Lung (tissue), 12 donors: ENCODE results near the gene KANK4. TPM values are rescaled to one million over a fixed set of nuclear protein-coding genes. Genes with fewer than 3 reads are reported as not detected.

Experiments used
- ATAC-seq: fragments of 200-7000 bp; cut with Tn5 transposase; one replicate; pipeline ENCODE4 v1.9.1; 2020; ENCODE audit warnings: moderate number of reproducible peaks; ENCODE audit not compliant: insufficient read depth, low FRiP score
- DNase-seq, 3 donors: peaks; one replicate each; pipeline ENCODE4 v3.0.0-alpha.2; 2013 to 2017
- H3K27ac ChIP-seq, 2 donors: one replicate each; pipeline ENCODE4 v1.5.1; 2013; ENCODE audit warnings: mild to moderate bottlenecking in 2 of 2, moderate library complexity in 2 of 2, control low read depth in 1 of 2, inconsistent platforms in 1 of 2, low read depth in 1 of 2, low read length in 1 of 2
- H3K27me3 ChIP-seq, 3 donors: one replicate each; pipeline ENCODE4 v1.5.1; 2013; ENCODE audit warnings: low read length in 2 of 3; ENCODE audit not compliant: control insufficient read depth in 3 of 3, insufficient read depth in 3 of 3
- H3K36me3 ChIP-seq, 4 donors: one replicate each; pipeline ENCODE4 v1.5.1; 2013; ENCODE audit warnings: low read length in 4 of 4, mild to moderate bottlenecking in 1 of 4, moderate library complexity in 1 of 4; ENCODE audit not compliant: control insufficient read depth in 4 of 4, insufficient read depth in 4 of 4
- H3K4me1 ChIP-seq, 5 donors: one replicate each; pipeline ENCODE4 v1.5.1; 2013; ENCODE audit warnings: low read length in 5 of 5, mild to moderate bottlenecking in 2 of 5, moderate library complexity in 1 of 5; ENCODE audit not compliant: control insufficient read depth in 5 of 5, insufficient read depth in 5 of 5
- H3K4me3 ChIP-seq: one replicate; pipeline ENCODE4 v1.5.1; 2013; ENCODE audit warnings: mild to moderate bottlenecking, control low read depth, moderate library complexity
- H3K9ac ChIP-seq, 2 donors: one replicate each; pipeline ENCODE4 v1.5.1; 2013; ENCODE audit warnings: low read length in 2 of 2, control low read depth in 1 of 2; ENCODE audit not compliant: insufficient read depth in 1 of 2
- H3K9me3 ChIP-seq, 4 donors: one replicate each; pipeline ENCODE4 v1.5.1; 2013; ENCODE audit warnings: low read length in 3 of 4, mild to moderate bottlenecking in 1 of 4, moderate library complexity in 1 of 4; ENCODE audit not compliant: control insufficient read depth in 4 of 4, insufficient read depth in 3 of 4
- CTCF ChIP-seq: IDR thresholded peaks from 2 replicates; pipeline ENCODE4 v1.5.1; 2012; ENCODE audit warnings: mild to moderate bottlenecking; ENCODE audit errors: control extremely low read depth, extremely low read depth
- WGBS, 2 donors: extraction: QIAGEN DNeasy Blood & Tissue Kit; methylation state at CpG; one replicate each; pipeline ENCODE4 v1.1.7; 2013; 5-methylcytosine and 5-hydroxymethylcytosine counted together
- polyA plus RNA-seq, 2 donors: library from polyadenylated mRNA; stranded (reverse); fragments of 200-250 nt; gene quantifications; one replicate each; pipeline ENCODE4 v1.2.1, GENCODE V29; 2013
- total RNA-seq, 2 donors: library from RNA; depleted of rRNA in 1 of 2; stranded (reverse); fragments of >200 nt in 1 of 2; gene quantifications; one replicate each; pipeline ENCODE4 v1.2.1, GENCODE V29; 2014 to 2021
- donor health status: control.
- donor health status: control.
- donor health status: Bipolar disorder and iron deficiency.
- donor health status: healthy.
- donor health status: DM: yes; HTN: yes; CAD: no.

Gene KANK4
- total and polyA plus RNA-seq, 4 donors = 0.10 to 11.4 (median 0.99) TPM

GRCh38 chr1:62285984-62286785 is 33.0 kb downstream of the KANK4 start:
- no peak overlapping the region for H3K4me3 ChIP-seq
- DNase-seq = no peak
- peaks cover 0 to 2% (median 0%) of the 10 kb centered on the region in 3 donors for H3K27me3 ChIP-seq
- H3K9me3 ChIP-seq = no peaks in the 10 kb centered on the region
- no peak overlapping the region for H3K27ac ChIP-seq
- 35 to 45% methylated on average over 20 of the region's 20 CpGs for WGBS, 2 donors
- H3K4me1 ChIP-seq = peaks cover 0 to 31% (median 19%) of the 10 kb centered on the region in 5 donors
- ATAC-seq = no peak
- no peak for TF ChIP-seq CTCF
- H3K9ac ChIP-seq = no peak overlapping the region
- peaks cover 0 to 3% (median 1%) of the 10 kb centered on the region in 4 donors for H3K36me3 ChIP-seq

DNA sequence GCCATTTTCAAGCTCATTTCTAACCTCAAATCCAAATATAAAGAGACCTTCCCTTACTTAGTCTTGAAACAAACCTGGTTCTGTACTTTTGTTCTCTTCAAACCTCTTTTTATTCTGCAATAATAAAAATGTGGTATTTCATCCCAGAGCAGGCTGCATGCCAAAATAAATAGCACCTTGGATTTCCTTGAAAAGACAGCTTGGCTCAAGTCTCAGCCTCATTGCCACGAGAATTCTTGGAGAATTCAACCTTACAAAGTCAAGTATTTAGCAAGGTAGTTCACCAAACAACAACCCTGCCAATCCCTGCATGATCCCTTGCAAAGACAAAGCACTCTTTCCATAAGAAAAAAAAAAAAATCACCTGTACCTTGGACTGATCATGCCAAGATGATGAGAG is 33.8 kb downstream of the KANK4 start:
- no peak for ATAC-seq
- TF ChIP-seq CTCF = no peak
- WGBS, 2 donors = 34 to 78% methylated on average over 1 of the region's 1 CpG
- Histone ChIP-seq H3K36me3 (peaks cover 0 to 7% (median 4%) of the 10 kb centered on the region in 4 donors), H3K9me3 (peaks cover 0 to 3% (median 0%) of the 10 kb centered on the region in 4 donors), H3K4me1 (peaks cover 0 to 31% (median 19%) of the 10 kb centered on the region in 5 donors), H3K27ac (no peak overlapping the region), H3K4me3 (no peak overlapping the region), H3K27me3 (peaks cover 0 to 2% (median 0%) of the 10 kb centered on the region in 3 donors), H3K9ac (no peak overlapping the region)
- peak in 2 of 3 donors; percentile 45 to 63 for DNase-seq

GRCh38 chr1:62283986-62284385 is 35.2 kb downstream of the KANK4 start:
- 23 to 50% methylated on average over 5 of the region's 5 CpGs for WGBS, 2 donors
- H3K9me3 ChIP-seq = peaks cover 0 to 3% (median 0%) of the 10 kb centered on the region in 4 donors
- H3K27ac ChIP-seq = no peak overlapping the region
- H3K27me3 ChIP-seq = peaks cover 0 to 2% (median 0%) of the 10 kb centered on the region in 3 donors
- no peak for TF ChIP-seq CTCF
- ATAC-seq (no peak), DNase-seq (no peak)
- H3K36me3 ChIP-seq = peaks cover 0 to 7% (median 4%) of the 10 kb centered on the region in 4 donors
- no peak overlapping the region for H3K9ac ChIP-seq
- H3K4me3 ChIP-seq = no peak overlapping the region
- peaks cover 0 to 32% (median 19%) of the 10 kb centered on the region in 5 donors for H3K4me1 ChIP-seq
